Uterus (tissue), 4 donors: ENCODE results near the gene CWC22. TPM values are rescaled to one million over a fixed set of nuclear protein-coding genes. Genes with fewer than 3 reads are reported as not detected.
"Not testable (repeated sequence)": the region's sequence is repeated elsewhere in the genome, so short reads cannot be mapped to it uniquely, and the experiment has no call there.

Source experiments
- DNase-seq, 2 donors: peaks; one replicate each; pipeline ENCODE4 v3.0.0-alpha.2; 2019 to 2020
- H3K27ac ChIP-seq, 2 donors: fragments of 200-600 bp; sonication (generic); 1 replicate in 1 of 2; 2 replicates in 1 of 2; pipeline ENCODE4 v1.5.1; 2016 to 2018
- H3K27me3 ChIP-seq, 2 donors: fragments of 200-600 bp; sonication (generic); one replicate each; pipeline ENCODE4 v1.5.1; 2018 to 2019; ENCODE audit warnings: control low read depth in 1 of 2
- H3K36me3 ChIP-seq, 2 donors: fragments of 200-600 bp; sonication (generic); one replicate each; pipeline ENCODE4 v1.5.1; 2019; ENCODE audit warnings: control low read depth in 1 of 2
- H3K4me1 ChIP-seq, 2 donors: fragments of 200-600 bp; sonication (generic); one replicate each; pipeline ENCODE4 v1.5.1; 2018 to 2019; ENCODE audit warnings: control low read depth in 1 of 2
- H3K4me3 ChIP-seq, 2 donors: fragments of 200-600 bp; sonication (generic); 1 replicate in 1 of 2; 2 replicates in 1 of 2; pipeline ENCODE4 v1.5.1; 2018 to 2019; ENCODE audit warnings: mild to moderate bottlenecking in 1 of 2
- H3K9me3 ChIP-seq, 2 donors: fragments of 200-600 bp; sonication (generic); one replicate each; pipeline ENCODE4 v1.5.1; 2019; ENCODE audit warnings: control low read depth in 1 of 2
- POLR2A ChIP-seq, 2 donors: fragments of 450-650 bp; IDR thresholded peaks; one replicate each; pipeline ENCODE4 v1.6.1; 2016; ENCODE audit warnings: antibody characterized with exemption in 2 of 2, mild to moderate bottlenecking in 1 of 2, moderate library complexity in 1 of 2
- intact Hi-C: fragments of 100-400 bp; cut with DNase I; formaldehyde crosslinking; loops from one replicate; pipeline ENCODE4 v1.15.1; 2023; ENCODE audit warnings: low total_unique reads
- total RNA-seq, 4 donors: library from RNA; depleted of rRNA in 3 of 4; stranded (reverse); fragments of >200 nt in 3 of 4; gene quantifications; one replicate each; pipeline versions ENCODE4 v1.1.0 to v1.2.4, GENCODE V29; 2014 to 2023
- TF ChIP-seq, protein P1 (sequence below), 4 experiments: fragments of 200-600 bp in 2 of 4; fragments of 450-650 bp in 2 of 4; sonication (generic) in 2 of 4; IDR thresholded peaks; one replicate each; pipeline ENCODE4 v1.5.1; 2016 to 2019; ENCODE audit warnings: antibody characterized with exemption in 4 of 4, mild to moderate bottlenecking in 2 of 4, moderate library complexity in 1 of 4
- donor health status: DM: yes; HTN: yes; CAD: no.

Gene CWC22
- total RNA-seq, 4 donors from 2014 or later = 7.7 to 40.0 (median 25.0) TPM

DNA sequence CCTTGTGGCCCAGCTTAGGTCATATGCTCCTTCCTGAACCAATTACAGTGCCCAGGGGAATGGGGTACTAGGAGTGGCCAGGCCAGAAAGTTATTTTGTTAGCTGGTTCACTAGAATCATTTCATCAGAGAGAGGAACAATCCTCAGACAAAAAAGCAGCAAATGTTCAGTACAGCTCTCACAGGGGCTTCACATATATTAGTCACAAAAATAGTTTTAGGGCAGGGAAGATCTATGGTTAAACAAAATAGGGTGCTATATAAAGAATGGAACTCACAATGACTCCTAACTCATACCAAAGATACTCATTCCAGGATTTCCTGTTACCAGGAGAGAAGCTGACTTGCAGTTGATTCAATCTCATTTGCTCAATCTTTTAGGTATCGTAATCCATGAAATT is 71.0 kb downstream of the CWC22 start:
- intact Hi-C loops = no loop called here
- H3K4me1 ChIP-seq = no peaks in the 10 kb centered on the region
- H3K36me3 ChIP-seq = no peaks in the 10 kb centered on the region
- TF ChIP-seq POLR2A (IDR thresholded peaks at IDR 0.05) = no peak
- TF ChIP-seq, protein P1, sequence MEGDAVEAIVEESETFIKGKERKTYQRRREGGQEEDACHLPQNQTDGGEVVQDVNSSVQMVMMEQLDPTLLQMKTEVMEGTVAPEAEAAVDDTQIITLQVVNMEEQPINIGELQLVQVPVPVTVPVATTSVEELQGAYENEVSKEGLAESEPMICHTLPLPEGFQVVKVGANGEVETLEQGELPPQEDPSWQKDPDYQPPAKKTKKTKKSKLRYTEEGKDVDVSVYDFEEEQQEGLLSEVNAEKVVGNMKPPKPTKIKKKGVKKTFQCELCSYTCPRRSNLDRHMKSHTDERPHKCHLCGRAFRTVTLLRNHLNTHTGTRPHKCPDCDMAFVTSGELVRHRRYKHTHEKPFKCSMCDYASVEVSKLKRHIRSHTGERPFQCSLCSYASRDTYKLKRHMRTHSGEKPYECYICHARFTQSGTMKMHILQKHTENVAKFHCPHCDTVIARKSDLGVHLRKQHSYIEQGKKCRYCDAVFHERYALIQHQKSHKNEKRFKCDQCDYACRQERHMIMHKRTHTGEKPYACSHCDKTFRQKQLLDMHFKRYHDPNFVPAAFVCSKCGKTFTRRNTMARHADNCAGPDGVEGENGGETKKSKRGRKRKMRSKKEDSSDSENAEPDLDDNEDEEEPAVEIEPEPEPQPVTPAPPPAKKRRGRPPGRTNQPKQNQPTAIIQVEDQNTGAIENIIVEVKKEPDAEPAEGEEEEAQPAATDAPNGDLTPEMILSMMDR (IDR thresholded peaks at IDR 0.05) = no peak
- no peak for DNase-seq
- no peaks in the 10 kb centered on the region for H3K27me3 ChIP-seq
- no peaks in the 10 kb centered on the region for H3K9me3 ChIP-seq
- no peak overlapping the region for H3K4me3 ChIP-seq
- H3K27ac ChIP-seq = no peak overlapping the region

DNA sequence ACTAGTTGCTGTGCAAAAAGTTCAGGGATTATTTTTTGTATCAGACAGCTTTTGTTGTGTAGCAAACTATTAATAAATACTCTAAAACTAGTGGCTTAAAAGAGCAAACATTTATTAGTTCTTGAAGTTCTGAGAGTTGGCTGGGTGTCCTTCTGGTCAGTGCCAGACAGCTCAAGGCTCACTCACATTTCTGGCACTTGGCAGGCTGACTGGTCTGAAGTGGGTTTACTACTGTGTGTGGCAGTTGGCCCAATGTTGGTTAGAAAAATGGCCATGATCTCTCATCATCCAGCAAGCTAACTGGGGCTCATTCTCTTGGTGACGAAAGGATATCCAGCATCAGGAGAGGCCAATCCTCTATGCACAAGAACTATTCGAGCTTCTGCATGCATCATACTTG is 74.3 kb downstream of the CWC22 start:
- no peak for DNase-seq
- no peaks in the 10 kb centered on the region for H3K36me3 ChIP-seq
- no peak overlapping the region for H3K4me3 ChIP-seq
- H3K4me1 ChIP-seq = no peaks in the 10 kb centered on the region
- no peak for TF ChIP-seq POLR2A (IDR thresholded peaks at IDR 0.05)
- TF ChIP-seq, protein P1 (IDR thresholded peaks at IDR 0.05) = no peak
- intact Hi-C loops = no loop called here
- no peaks in the 10 kb centered on the region for H3K27me3 ChIP-seq
- no peak overlapping the region for H3K27ac ChIP-seq
- no peaks in the 10 kb centered on the region for H3K9me3 ChIP-seq

DNA sequence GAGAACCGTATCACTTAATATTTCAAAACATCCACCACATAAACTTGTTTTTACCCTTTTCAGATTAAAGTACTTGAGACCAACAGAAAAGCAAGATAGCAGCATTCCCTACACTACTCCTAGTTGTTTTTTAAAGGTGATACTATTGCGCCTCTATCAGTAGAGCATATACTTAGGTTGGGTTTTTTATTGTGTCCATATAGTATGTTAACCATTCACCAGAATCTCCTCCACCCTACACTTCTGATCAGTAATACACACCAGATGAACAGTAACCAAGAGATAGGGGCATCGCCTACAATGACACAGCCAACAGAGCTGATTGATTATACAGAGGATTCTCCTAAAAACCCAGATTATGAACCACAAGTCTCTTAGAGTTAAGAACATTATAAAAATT is 75.6 kb downstream of the CWC22 start:
- peaks cover 0 to 4% of the 10 kb centered on the region in 2 donors for H3K9me3 ChIP-seq
- intact Hi-C loops = no loop called here
- no peaks in the 10 kb centered on the region for H3K27me3 ChIP-seq
- no peak for TF ChIP-seq POLR2A (IDR thresholded peaks at IDR 0.05)
- TF ChIP-seq, protein P1 (IDR thresholded peaks at IDR 0.05) = no peak
- H3K4me1 ChIP-seq = no peaks in the 10 kb centered on the region
- H3K27ac ChIP-seq = no peak overlapping the region
- no peak for DNase-seq
- H3K4me3 ChIP-seq = no peak overlapping the region
- H3K36me3 ChIP-seq = no peaks in the 10 kb centered on the region

DNA sequence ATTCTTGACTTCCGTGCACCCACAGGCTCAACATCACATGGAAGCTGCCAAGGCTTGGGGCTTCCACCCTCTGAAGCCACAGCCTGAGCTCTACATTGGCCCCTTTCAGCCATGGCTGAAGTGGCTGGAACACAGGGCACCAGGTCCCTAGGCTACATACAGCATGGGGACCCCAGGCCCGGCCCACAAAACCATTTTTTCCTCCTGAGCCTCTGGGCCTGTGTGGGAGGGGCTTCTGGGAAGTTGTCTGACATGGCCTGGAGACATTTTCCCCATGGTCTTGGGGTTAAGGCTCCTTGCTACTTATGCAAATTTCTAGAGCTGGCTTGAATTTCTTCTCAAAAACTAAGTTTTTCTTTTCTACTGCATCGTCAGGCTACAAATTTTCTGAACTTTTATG is 77.1 kb downstream of the CWC22 start:
- DNase-seq, H3K36me3 ChIP-seq, H3K9me3 ChIP-seq, H3K4me3 ChIP-seq, H3K4me1 ChIP-seq, H3K27ac ChIP-seq, intact Hi-C loops, H3K27me3 ChIP-seq: not testable (repeated sequence)

DNA sequence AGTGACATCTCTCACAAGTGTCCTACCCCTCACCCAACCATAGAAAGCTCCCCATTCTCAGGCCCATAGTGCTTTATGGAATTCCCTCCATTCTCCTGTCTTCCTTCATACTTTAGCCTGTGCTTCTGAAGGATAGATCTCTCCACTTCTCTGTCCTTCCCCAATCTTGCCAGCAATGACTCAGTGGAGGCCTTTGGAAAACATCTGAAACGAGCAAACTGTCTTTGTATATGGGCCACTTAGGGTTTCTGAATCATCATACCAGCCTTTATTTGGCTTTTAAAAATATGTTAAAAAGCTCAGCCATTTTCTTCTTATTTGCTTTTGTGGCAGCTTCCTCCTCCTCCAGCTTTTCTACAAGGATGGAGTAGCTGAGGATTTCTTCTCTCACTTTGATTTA is 80.1 kb downstream of the CWC22 start:
- H3K4me1 ChIP-seq = no peaks in the 10 kb centered on the region
- intact Hi-C loops = no loop called here
- no peaks in the 10 kb centered on the region for H3K27me3 ChIP-seq
- no peak overlapping the region for H3K4me3 ChIP-seq
- no peak overlapping the region for H3K27ac ChIP-seq
- no peak for TF ChIP-seq POLR2A (IDR thresholded peaks at IDR 0.05)
- TF ChIP-seq, protein P1 (IDR thresholded peaks at IDR 0.05) = no peak
- no peaks in the 10 kb centered on the region for H3K36me3 ChIP-seq
- no peak for DNase-seq
- peaks cover 0 to 8% of the 10 kb centered on the region in 2 donors for H3K9me3 ChIP-seq

DNA sequence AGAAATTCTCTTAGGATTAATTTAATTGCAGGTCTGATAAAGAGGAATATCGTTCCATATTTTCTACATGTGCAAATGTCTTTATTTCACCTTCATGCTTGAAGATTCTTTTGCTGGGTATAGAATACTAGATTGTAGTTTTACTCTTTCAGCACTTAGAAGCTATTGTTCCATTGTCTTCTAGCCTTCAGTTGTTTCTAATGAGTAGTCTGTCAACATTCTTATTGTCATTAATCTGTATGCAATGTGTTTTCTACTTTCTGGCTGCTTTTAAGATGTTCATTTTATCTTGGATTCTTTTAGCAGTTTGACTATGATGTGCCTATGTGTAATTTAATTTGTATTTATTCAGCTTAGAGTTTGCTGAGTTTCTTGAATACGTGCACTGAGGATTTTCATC is 81.4 kb downstream of the CWC22 start:
- DNase-seq = no peak
- no peak overlapping the region for H3K27ac ChIP-seq
- intact Hi-C loops = no loop called here
- peaks cover 0 to 8% of the 10 kb centered on the region in 2 donors for H3K9me3 ChIP-seq
- no peak overlapping the region for H3K4me3 ChIP-seq
- no peaks in the 10 kb centered on the region for H3K4me1 ChIP-seq
- TF ChIP-seq, protein P1 (IDR thresholded peaks at IDR 0.05) = no peak
- TF ChIP-seq POLR2A (IDR thresholded peaks at IDR 0.05) = no peak
- no peaks in the 10 kb centered on the region for H3K36me3 ChIP-seq
- H3K27me3 ChIP-seq = no peaks in the 10 kb centered on the region
